IMR-90 (cell line): ENCODE data around the gene PJA1.

ENCODE experiments used
- FOS ChIP-seq: fragments of 150-350 bp; IDR thresholded peaks from 2 replicates; pipeline ENCODE4 v1.6.1; 2016; ENCODE audit warnings: low read depth, low read length
- MAZ ChIP-seq: IDR thresholded peaks from 2 replicates; pipeline ENCODE4 v1.6.1; 2012; ENCODE audit warnings: low read depth, mild to moderate bottlenecking, low read length, improper control_type of control experiment, moderate library complexity, borderline replicate concordance
- MXI1 ChIP-seq: IDR thresholded peaks from 2 replicates; pipeline ENCODE4 v1.6.1; 2012; ENCODE audit warnings: low read depth, mild to moderate bottlenecking, low read length, moderate library complexity, borderline replicate concordance
- NFE2L2 ChIP-seq: fragments of 150-350 bp; IDR thresholded peaks from 2 replicates; pipeline ENCODE4 v1.6.1; 2016; ENCODE audit warnings: low read depth, mild to moderate bottlenecking, low read length
- POLR2A ChIP-seq: IDR thresholded peaks from 2 replicates; pipeline ENCODE4 v1.6.1; 2012; ENCODE audit warnings: mild to moderate bottlenecking, low read depth, low read length
- RAD21 ChIP-seq: IDR thresholded peaks from 2 replicates; pipeline ENCODE4 v1.6.1; 2012; ENCODE audit warnings: low read length, improper control_type of control experiment
- RFX5 ChIP-seq: IDR thresholded peaks from 2 replicates; pipeline ENCODE4 v1.8.0; 2012; ENCODE audit warnings: low read depth, mild to moderate bottlenecking, low read length, moderate library complexity
- TF ChIP-seq, protein P1 (sequence below): conservative IDR thresholded peaks from 2 replicates; pipeline ENCODE4 v1.5.1; 2012; ENCODE audit warnings: mild to moderate bottlenecking, low read depth, low read length, improper control_type of control experiment

DNA sequence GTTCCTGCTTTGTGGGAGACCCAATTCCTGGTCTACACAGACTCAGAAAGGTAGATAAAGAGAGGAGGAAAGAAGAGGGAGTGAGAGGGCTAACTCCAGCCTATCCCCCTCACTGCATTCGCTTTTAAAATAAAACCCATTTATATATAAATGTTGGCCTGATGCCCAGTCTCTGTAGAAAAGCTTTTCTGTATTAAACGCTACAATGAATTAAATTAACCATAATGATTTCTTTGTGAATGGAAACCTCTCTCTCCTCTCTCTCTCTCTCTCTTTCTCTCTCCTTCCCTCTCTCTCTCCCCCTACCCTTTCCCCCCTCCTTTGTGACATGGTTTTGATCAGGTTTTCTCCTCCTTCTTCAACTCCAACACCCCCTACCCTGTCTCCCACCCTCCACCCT, 34.8 kb downstream of the PJA1 start:
- TF ChIP-seq, protein P1, sequence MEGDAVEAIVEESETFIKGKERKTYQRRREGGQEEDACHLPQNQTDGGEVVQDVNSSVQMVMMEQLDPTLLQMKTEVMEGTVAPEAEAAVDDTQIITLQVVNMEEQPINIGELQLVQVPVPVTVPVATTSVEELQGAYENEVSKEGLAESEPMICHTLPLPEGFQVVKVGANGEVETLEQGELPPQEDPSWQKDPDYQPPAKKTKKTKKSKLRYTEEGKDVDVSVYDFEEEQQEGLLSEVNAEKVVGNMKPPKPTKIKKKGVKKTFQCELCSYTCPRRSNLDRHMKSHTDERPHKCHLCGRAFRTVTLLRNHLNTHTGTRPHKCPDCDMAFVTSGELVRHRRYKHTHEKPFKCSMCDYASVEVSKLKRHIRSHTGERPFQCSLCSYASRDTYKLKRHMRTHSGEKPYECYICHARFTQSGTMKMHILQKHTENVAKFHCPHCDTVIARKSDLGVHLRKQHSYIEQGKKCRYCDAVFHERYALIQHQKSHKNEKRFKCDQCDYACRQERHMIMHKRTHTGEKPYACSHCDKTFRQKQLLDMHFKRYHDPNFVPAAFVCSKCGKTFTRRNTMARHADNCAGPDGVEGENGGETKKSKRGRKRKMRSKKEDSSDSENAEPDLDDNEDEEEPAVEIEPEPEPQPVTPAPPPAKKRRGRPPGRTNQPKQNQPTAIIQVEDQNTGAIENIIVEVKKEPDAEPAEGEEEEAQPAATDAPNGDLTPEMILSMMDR = no peak
- no peak for TF ChIP-seq RAD21
- no peak for TF ChIP-seq FOS
- TF ChIP-seq POLR2A = no peak
- TF ChIP-seq MAZ = no peak
- TF ChIP-seq NFE2L2 = no peak
- no peak for TF ChIP-seq MXI1
- no peak for TF ChIP-seq RFX5
